ENCODE results near the gene SCYGR1.
"Not testable (repeated sequence)": the region's sequence is repeated elsewhere in the genome, so short reads cannot be mapped to it uniquely, and the experiment has no call there.

SCYGR1 gene

DNA sequence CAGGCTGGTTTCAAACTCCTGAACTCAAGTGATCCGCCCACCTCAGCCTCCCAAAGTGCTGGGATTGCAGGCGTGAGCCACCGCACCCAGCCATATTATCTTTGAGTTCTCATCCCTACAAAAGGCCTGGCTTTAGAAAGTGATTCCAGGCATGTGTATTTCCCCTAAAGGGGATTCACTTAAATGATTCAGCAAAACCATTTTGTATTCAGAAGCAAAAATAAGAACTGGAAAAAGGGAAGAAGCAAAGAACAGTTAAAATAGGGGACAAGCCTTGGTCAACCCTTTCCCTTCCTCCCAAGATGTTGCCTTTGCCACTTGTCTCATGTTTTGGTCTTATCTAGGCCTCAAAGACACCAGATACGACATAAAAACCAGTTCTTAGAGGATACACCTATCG, 19.2 kb downstream of the SCYGR1 start:
- no peak for DNase-seq

DNA sequence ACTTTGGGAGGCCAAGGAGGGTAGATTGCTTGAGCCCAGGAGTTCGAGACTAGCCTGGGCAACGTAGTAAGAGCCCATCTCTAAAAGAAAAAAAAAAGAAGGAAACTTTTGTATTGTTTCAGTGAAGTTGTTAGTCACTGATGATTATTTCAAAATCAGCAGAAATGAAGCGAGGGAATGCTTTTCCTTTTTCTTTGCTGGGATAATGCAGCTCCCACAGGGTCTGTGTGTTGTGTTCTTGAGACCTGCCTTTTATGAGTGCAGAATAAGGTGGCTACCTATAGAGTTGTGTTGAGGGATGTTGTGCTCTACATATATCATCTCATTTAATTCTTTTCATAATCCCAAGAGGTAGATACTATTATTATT, 20.3 kb downstream of the SCYGR1 start:
- no peak for DNase-seq

DNA sequence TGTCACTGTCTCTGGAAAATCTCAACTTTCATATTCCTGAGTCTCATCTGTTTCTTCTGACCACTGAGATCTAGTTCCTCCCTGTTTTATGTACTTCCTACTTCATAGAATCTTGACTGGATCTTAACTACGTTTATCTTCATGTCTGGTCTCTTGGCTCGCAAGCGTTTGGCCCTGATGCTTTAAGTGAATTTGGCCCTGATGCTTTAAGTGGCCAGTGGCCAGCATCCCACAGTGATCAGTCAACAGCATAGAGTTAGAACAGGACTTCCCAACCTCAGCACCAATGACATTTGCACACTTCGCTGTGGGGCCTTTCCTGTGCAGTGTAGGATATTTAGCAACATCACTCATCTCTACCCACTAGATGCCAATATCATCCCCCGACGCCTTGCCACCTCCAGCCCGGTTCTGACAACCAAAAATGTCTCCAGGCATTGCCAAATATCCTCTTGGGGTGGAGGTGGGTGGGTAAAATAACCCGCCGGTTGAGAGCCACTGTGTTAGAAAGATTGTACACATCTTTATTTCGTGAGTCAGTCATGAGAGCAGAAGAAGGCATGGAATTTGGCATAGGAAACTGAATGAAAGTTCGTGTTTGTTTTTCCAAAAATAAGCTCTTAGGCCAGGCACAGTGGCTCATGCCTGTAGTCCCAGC, 20.9 kb downstream of the SCYGR1 start:
- DNase-seq, result no peak

DNA sequence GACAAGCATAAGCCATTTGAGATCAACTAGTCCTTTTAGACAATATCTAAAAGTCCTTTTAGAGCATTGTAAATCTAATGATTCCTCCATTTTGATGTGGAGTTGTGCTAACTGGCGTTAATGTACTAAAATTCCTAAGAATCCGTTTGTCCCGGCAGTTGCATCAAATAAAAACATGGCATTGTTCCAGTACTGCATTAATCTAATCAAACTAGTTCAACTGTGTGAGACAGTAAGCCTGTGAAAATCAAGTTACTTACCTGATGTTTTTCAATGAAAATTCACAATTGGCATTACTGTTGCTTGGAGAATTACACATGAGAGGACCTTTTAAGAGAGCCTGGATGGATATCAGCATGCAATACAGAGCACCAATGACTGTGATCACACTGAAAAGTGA, 21.9 kb downstream of the SCYGR1 start:
- DNase-seq, result no peak

DNA sequence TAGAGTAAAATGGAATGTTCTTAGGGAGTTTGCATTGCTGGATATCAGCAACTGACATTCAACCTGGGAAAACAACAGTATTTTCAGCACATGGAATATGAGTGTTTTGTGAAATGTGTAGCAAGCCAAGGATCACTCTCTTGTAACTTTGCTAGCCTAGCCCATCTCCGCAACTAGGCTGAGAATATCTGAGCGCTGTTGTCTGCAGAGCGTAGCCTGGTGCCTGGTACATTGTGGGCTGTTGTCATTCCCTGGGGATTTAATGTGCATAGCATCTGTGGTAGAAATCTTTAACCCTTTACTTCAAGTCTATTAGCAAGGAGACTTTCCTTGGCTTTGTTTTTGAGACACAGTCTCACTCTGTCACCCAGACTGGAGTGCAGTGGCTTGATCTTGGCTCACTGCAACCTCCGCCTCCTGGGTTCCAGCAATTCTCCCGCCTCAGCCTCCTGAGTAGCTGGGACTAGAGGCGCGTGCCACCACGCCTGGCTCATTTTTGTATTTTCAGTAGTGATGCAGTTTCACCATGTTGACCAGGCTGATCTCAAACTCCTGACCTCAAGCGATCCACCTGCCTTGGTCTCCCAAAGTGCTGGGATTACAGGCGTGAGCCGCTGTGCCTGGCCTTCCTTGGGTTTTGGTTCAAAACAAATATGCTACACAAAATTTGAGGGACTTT, 23.0 kb downstream of the SCYGR1 start:
- not testable (repeated sequence) for DNase-seq

DNA sequence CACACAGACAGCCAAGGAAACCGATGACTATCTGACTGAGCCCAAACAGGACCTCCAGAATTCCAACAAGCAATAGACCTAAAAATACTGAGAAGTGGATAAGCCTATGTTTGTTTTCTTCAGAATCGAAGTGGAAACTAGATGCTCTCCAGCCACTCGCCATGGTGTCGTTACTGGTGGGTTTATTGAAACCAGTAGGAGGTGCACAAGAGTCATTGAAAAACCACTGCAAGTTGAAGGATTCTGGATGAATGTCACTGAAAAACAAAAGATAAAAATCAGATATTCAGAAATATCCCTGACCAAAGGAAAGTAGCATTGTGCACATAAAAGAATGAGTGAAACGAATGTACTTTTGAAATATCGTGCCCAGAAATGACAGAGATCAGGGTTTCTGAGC, 24.0 kb downstream of the SCYGR1 start:
- no peak for DNase-seq

DNA sequence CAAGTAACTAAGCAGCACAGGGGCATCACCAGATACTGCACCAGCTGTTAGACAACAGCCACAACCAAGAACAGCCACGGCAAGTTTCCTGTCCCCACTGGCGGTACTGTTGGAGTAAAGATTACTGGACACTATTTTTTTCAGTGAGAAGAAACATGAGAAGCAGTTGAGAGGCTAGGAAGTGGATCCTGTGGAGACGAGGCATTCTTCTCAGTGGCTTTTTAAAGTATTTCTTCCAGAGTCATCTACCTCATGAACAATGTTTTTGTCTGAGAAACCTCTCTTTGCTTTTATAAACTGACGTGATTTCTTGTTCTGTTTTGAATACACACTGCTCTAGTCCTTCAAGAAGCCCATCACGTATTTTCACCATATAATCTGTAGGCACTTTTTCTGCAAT, 27.4 kb downstream of the SCYGR1 start:
- no peak for DNase-seq

DNA sequence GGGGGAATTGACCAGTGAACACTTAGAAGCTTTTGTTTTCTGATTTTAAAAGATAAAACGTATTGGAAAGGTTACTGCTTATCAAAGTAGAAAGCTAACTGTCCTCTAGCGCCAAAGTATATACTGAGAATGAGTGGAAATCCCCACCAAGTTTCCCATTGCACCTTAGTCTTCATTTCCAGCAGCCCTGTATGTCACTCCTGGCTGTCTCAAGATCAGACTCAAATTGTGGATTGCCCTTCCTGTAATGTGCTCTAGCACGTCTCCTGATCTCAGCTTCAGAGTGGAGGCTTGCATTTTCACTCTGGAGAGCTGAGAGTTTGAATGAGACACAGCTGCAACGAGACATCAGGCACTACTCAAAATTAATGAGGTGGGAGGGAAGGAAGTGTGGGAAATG, 36.1 kb downstream of the SCYGR1 start:
- DNase-seq, result no peak

DNA sequence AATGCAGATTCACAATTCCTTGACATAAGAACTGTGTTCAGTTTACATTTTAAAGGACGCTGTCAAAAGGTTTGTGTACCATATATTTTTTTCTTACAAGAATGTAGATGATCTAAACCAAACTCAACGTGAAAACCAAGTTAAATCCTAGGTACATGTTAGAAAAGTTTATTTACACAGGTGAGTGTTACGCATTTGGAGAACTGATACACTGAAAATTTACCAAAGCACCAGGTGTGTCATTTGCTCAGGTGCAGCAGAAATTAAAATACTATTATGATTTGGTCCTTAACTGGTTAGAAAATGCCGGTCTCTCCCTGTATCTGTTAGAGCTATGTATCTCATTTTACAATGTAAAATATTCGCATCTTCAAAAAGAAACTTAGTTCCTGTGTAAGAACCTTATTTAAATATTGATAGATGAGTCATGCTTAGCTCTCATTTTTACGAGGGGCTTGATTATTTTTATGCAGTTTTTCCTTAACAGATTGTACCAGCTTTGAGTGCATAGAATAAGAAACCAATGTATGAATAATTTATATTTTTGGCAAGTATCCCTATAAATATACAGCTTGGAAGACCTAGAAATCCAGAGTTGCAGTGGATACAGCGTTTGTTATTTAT, 37.6 kb downstream of the SCYGR1 start:
- DNase-seq, result no peak

DNA sequence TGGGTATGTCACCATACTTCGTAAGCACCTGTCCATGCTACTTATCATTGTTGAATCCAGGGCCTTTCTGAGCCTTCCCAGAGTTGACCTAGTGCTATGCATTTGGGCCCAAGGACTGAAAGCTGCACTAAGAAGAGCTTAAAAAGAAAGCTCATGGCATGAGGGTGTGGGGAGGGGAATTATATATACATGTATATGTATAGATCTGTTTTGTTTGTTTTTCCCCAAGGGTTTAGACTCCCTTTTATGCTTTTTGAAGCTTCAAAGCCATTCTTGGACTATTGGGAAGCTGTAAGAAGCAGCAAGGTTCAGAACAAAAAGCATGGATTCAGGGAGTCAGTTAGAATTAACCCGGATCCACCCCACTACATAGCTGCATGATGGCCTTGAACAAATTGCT, 39.4 kb downstream of the SCYGR1 start:
- no peak for DNase-seq

DNA sequence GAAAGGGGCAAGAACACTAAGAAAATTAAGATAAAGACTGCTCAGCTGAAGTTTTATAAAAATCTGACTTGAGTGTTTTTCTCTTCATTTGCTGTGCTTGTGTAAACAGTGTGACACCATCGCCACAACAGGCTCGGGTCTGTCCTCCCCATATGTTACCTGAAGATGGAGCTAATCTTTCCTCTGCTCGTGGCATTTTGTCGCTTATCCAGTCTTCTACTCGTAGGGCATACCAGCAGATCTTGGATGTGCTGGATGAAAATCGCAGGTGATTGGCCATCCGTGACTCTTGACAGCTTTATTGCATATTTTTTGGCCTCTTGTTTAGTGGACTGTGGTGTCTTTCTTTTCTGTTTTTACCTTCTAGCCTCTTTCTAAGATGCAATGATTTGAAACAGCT, 40.6 kb downstream of the SCYGR1 start:
- DNase-seq, result peak; percentile 59

DNA sequence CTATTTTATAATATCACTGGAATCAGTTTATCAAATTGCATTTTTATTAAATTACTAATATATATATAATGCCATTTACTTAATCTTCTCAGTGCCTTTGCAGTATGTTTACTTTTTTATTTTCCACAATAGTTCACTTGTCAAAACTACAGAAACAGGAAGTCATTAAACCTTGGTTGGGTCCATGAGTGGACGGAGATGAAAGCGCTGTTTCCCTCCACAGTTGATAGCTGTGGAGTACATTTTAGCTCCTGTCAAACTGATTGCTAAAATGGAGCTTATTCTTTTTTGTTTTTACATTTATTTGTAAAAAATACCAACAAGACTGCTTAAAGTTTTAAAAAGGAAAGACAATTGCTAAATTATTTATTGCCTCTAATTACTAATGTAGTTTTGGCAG, 43.5 kb downstream of the SCYGR1 start:
- DNase-seq, result no peak

DNA sequence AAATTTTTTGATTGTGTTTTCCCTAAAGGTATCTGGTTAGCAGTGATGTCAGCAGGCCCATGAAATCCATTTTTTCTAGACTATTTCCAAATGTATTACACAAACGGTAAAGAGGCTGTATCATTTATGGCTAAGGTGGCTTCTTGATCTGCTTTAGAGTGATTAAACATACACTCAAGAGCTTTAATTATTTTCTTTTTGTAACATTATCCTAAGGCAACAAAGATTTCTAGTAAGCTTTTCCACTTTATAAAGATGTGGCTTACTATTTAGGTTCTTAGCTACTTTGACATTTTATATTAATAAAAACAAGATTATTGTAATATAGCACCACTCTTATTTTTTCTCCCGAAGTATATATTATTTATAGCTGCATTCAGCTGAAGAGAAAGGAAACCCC, 46.2 kb downstream of the SCYGR1 start:
- DNase-seq, result no peak

DNA sequence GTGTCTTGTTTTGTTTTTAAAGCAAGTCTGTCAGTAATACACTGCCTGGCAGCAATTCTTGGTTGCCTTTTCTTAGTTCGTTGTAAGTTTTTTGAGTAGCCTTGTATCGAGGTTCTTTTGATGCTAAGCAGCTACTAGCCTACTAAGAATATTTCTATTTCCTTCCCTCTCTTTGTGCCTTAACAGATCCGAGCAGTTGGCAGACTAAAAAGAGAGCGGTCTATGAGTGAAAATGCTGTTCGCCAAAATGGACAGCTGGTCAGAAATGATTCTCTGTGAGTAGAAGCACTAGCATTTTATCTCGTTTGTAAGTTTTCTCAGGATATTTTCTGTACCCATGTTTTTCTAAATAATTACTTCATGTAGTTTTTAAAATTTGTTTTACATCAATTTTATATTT, 47.6 kb downstream of the SCYGR1 start:
- DNase-seq, result no peak

DNA sequence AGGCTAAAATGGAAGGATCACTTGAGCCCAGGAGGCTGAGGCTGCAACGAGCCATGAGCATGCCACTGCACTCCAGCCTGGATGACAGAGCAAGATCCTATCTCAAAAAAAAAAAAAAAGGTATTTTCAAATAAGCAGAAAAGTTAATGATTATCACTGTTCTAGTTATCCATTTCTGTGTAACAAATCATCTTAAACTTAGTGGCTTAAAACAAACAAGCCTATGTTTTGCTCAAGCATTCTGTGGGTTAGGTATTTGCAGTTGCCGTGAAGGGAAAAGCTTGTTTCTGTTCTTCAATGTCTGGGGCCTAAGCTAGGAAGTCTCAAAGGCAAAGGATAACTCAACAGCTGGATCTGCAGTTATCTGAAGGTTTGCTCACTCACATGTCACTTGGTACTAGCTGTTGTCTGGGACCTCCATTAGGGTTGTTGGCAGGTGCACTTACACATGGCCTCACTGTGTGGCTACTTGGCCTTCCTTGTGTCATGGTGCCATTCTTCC, 48.6 kb downstream of the SCYGR1 start:
- peak; percentile 56 for DNase-seq

All from kidney glomerular epithelial cell (primary cell).